Suprapubic skin (tissue), 4 donors: Measurements from ENCODE around the gene RABAC1. TPM values are rescaled to one million over a fixed set of nuclear protein-coding genes. Genes with fewer than 3 reads are reported as not detected.

ENCODE experiments used
- DNase-seq, 2 donors: peaks; one replicate each; pipeline ENCODE4 v3.0.0-alpha.2; 2019; ENCODE audit warnings: low spot score in 2 of 2
- H3K27ac ChIP-seq: fragments of 200-600 bp; sonication (generic); one replicate; pipeline ENCODE4 v1.5.1; 2019
- H3K27me3 ChIP-seq: fragments of 200-600 bp; sonication (generic); one replicate; pipeline ENCODE4 v1.5.1; 2019
- H3K36me3 ChIP-seq: fragments of 200-600 bp; sonication (generic); one replicate; pipeline ENCODE4 v1.5.1; 2019
- H3K4me1 ChIP-seq: fragments of 200-600 bp; sonication (generic); one replicate; pipeline ENCODE4 v1.5.1; 2019
- H3K4me3 ChIP-seq: fragments of 200-600 bp; sonication (generic); one replicate; pipeline ENCODE4 v1.5.1; 2019; ENCODE audit warnings: mild to moderate bottlenecking
- H3K9me3 ChIP-seq: fragments of 200-600 bp; sonication (generic); one replicate; pipeline ENCODE4 v1.5.1; 2019
- EP300 ChIP-seq: sonication (generic); formaldehyde crosslinking; IDR thresholded peaks from one replicate; pipeline ENCODE4 v1.6.1; 2017; ENCODE audit warnings: antibody characterized with exemption
- POLR2A ChIP-seq, 2 donors: fragments of 450-650 bp; IDR thresholded peaks; one replicate each; pipeline ENCODE4 v1.6.1; 2017; ENCODE audit warnings: antibody characterized with exemption in 2 of 2, mild to moderate bottlenecking in 2 of 2, moderate library complexity in 2 of 2
- POLR2AphosphoS5 ChIP-seq, 3 donors: sonication (generic); formaldehyde crosslinking; IDR thresholded peaks; one replicate each; pipeline ENCODE4 v1.6.1; 2017; ENCODE audit warnings: antibody characterized with exemption in 3 of 3
- WGBS: methylation state at CpG from one replicate; pipeline ENCODE4 v1.1.5; 2018; 5-methylcytosine and 5-hydroxymethylcytosine counted together
- total RNA-seq, 4 donors: library from RNA; depleted of rRNA; stranded (reverse); fragments of >200 nt; gene quantifications; one replicate each; pipeline ENCODE4 v1.1.0, GENCODE V29; 2016
- TF ChIP-seq, protein P1 (sequence below), 2 donors: fragments of 200-600 bp in 1 of 2; fragments of 450-650 bp in 1 of 2; sonication (generic) in 1 of 2; IDR thresholded peaks; one replicate each; pipeline ENCODE4 v1.5.1; 2016 to 2019; ENCODE audit warnings: antibody characterized with exemption in 2 of 2, mild to moderate bottlenecking in 1 of 2, moderate library complexity in 1 of 2

RABAC1 gene
- total RNA-seq, 4 donors from 2014 or later: 75.2 to 137 (median 125) TPM

DNA sequence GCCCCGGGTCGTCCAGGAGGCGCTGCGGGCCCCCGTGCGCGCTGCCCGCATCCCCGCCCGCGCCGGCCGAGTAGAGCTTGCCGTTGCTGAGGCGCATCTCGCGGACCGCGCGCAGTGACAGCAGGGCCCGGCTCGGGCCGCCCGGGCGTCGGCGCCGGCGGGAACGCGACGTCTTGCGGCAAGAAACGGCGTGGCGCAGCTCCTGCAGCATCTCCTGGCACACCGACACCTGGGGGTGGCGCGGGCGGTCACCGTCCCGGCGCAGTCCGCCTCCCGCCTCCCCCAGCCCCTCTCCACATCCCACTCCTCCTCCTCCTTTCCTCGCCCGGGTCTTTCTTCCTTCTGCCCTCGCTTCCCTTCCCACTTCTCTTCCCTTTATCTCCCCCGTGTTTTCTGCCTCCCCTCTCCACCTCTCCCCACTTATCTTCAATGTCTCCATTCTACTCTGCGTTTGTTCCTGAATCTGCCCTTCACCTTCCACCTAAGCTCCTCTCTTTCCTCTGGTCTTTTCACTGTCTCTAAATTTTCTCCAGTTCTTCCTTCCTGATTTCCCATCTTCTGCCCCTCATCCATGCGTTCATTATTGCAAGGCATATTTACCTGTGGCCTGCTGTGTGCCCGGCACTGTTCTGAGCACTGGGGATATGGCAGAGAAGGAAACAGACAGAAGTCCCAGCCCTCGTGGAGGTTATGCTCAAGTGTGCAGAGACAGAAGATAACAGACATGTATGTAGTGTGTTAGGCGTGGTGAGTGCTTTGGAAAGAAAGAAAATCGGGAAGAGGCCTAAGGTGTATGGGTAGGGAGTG, 40.2 kb upstream of the RABAC1 start:
- peaks cover 21% of the 10 kb centered on the region for H3K4me1 ChIP-seq
- no peak overlapping the region for H3K27ac ChIP-seq
- no peaks in the 10 kb centered on the region for H3K9me3 ChIP-seq
- no peak for DNase-seq
- peaks cover 92% of the 10 kb centered on the region for H3K27me3 ChIP-seq
- TF ChIP-seq POLR2AphosphoS5 (IDR thresholded peaks at IDR 0.05): no peak
- TF ChIP-seq POLR2A (IDR thresholded peaks at IDR 0.05): no peak
- TF ChIP-seq EP300: no peak
- TF ChIP-seq, protein P1, sequence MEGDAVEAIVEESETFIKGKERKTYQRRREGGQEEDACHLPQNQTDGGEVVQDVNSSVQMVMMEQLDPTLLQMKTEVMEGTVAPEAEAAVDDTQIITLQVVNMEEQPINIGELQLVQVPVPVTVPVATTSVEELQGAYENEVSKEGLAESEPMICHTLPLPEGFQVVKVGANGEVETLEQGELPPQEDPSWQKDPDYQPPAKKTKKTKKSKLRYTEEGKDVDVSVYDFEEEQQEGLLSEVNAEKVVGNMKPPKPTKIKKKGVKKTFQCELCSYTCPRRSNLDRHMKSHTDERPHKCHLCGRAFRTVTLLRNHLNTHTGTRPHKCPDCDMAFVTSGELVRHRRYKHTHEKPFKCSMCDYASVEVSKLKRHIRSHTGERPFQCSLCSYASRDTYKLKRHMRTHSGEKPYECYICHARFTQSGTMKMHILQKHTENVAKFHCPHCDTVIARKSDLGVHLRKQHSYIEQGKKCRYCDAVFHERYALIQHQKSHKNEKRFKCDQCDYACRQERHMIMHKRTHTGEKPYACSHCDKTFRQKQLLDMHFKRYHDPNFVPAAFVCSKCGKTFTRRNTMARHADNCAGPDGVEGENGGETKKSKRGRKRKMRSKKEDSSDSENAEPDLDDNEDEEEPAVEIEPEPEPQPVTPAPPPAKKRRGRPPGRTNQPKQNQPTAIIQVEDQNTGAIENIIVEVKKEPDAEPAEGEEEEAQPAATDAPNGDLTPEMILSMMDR (IDR thresholded peaks at IDR 0.05): no peak
- 19% methylated on average over 19 of the region's 55 CpGs for WGBS
- H3K4me3 ChIP-seq: no peak overlapping the region
- H3K36me3 ChIP-seq: no peaks in the 10 kb centered on the region

DNA sequence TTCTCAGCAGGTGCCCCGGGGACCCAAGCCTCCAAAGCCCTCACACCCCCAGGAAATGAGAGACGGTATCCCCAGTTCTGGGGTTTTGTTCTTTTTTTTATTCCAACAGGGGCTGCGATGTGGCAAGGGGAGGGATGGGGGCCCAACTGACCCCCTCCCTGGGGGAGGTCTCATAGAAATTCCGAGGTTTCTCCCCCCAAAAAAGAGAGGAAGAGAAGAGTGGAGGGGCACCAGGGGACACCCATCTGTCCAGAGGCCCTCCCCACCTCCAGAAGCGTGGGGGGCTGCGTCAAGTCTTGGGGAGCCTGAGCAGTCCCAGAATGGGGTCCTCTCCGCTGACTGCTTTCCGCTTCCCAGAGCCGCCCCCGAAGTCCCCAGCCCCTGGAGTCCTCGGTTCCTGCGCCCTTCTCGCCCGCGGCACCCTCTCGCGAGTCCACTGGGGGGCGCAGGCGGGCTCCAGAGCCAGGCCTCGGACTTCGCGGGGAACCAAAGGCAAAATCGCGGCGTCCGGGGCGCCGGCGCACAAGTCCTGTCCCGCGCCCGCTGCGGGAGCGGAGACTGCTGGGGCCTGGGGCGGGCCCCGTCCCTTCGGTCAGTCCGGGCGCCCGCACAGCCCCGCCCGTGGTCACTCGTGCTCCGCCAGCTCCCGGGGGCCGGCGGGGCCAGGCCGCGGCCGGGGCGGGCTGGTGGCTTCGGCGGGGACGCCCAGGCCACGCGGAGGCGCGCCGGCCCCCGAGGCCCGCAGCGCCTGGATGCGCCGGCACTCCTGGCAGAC, 39.3 kb upstream of the RABAC1 start:
- Histone ChIP-seq H3K4me3 (peak overlapping the region; percentile 17), H3K27ac (no peak overlapping the region), H3K9me3 (no peaks in the 10 kb centered on the region), H3K27me3 (peaks cover 99% of the 10 kb centered on the region), H3K4me1 (peaks cover 29% of the 10 kb centered on the region), H3K36me3 (no peaks in the 10 kb centered on the region)
- DNase-seq: no peak
- no peak for TF ChIP-seq EP300
- TF ChIP-seq POLR2A (IDR thresholded peaks at IDR 0.05): no peak
- TF ChIP-seq, protein P1 (IDR thresholded peaks at IDR 0.05): peak in 1 of 2 donors; percentile 44
- WGBS: 6% methylated on average over 4 of the region's 64 CpGs

DNA sequence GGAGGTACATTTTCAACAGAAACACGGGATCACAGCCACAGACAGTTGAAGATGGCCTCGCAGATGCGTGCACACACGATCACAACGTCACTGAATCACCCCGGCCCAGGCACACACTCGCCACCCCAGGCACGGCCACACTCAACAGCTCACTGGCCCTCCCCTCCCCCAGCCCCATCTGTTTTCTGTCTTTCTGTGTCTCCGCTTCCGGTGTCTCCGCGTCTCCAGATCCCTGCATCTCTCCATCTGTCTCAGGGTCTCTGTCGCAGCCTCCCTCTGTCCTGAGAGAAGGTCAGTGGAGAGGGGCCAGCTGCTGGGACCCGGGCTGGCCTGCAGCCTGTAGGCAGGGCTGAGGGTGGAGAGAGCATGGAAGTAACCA, 38.7 kb upstream of the RABAC1 start:
- H3K9me3 ChIP-seq: no peaks in the 10 kb centered on the region
- H3K27ac ChIP-seq: no peak overlapping the region
- no peak overlapping the region for H3K4me3 ChIP-seq
- TF ChIP-seq POLR2AphosphoS5 (IDR thresholded peaks at IDR 0.05) (no peak), EP300 (no peak), POLR2A (IDR thresholded peaks at IDR 0.05) (no peak)
- TF ChIP-seq, protein P1 (IDR thresholded peaks at IDR 0.05): no peak
- DNase-seq: no peak
- H3K27me3 ChIP-seq: peaks cover 99% of the 10 kb centered on the region
- 8% methylated on average over 14 of the region's 14 CpGs for WGBS
- H3K36me3 ChIP-seq: no peaks in the 10 kb centered on the region
- H3K4me1 ChIP-seq: peaks cover 29% of the 10 kb centered on the region

DNA sequence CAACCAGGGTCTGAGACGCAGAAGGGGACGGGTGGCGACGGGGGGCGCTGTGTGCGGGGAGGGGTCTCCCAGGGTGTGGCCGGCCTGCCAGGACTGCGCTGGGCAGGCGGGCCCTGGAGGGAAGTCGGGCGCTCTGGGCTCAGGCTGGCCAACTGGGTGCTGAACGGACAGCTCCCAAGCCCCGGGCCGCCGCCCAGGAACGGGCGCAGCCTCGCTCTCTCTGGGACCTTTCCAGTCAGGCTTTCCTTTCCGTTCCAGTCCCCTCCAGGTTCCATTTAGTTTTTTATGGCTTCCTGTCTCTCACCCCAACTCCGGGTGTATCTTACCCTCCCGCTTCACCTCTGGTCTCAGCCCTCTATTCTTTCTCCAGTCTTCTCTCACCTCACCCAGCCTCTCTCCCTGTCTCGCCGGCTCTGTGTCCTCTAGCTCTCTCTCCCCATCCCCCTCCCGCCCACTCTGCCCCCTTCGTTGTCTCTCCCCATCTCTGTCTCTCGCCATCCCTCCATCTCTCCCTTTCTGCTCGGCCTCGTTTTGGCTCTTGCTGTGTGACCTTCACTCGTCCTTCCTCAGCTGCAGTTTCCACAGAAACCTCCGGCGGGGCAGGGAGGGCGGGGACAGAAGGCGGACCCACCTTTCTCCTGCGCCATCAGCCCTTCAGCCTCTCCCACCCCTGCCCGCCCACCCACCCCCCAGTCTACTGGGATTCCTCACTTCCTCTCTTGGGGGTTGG, 38.2 kb upstream of the RABAC1 start:
- DNase-seq: no peak
- no peak overlapping the region for H3K4me3 ChIP-seq
- no peaks in the 10 kb centered on the region for H3K36me3 ChIP-seq
- TF ChIP-seq, protein P1 (IDR thresholded peaks at IDR 0.05): no peak
- TF ChIP-seq POLR2A (IDR thresholded peaks at IDR 0.05) (no peak), EP300 (no peak), POLR2AphosphoS5 (IDR thresholded peaks at IDR 0.05) (no peak)
- 1% methylated on average over 25 of the region's 35 CpGs for WGBS
- no peaks in the 10 kb centered on the region for H3K9me3 ChIP-seq
- peaks cover 29% of the 10 kb centered on the region for H3K4me1 ChIP-seq
- peaks cover 99% of the 10 kb centered on the region for H3K27me3 ChIP-seq
- H3K27ac ChIP-seq: no peak overlapping the region
